Superior temporal gyrus (tissue), 1 donor: ENCODE results near the gene BORCS8.
A peak's percentile ranks its signal among the peaks of the same experiment; 100 is the strongest.

ENCODE experiments used
- DNase-seq: peaks from one replicate; pipeline ENCODE4 v3.0.0-alpha.2; 2016; ENCODE audit errors: extremely low spot score

BORCS8 gene

DNA sequence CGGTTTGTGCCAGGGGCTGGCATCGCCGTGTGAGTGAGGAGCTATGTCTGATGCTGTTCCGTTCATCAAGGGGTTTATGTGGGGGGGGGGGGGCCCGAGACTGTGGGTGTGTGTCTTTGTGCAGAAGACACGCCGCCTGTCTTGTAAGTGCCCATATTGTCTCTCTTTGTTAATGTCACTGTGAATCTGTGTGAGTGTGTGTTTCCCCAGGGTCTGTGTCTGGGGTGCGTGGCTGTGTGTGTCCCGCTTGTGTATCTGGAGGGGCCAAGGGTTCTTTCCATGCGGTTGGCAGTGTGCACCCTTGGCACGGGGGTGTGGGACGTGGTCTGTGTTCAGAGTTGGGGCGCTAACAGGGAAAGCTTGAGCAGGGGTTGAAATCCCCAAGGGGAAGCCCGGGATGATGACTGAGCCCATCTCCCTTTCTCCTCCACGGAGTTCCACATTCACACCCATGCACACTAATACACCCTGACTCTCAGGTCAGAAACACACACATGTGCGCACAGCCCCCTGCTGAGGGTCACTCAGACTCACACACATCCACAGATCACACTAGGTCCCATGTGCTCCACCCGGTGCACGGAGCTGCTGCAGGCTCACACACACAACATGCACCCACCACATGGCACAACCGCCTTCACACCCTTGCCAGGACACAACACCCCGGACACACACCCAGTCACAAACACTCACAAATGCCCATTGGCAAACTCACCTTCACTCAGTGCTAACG lies 21.6 kb upstream of the BORCS8 start:
- DNase-seq: no peak

DNA sequence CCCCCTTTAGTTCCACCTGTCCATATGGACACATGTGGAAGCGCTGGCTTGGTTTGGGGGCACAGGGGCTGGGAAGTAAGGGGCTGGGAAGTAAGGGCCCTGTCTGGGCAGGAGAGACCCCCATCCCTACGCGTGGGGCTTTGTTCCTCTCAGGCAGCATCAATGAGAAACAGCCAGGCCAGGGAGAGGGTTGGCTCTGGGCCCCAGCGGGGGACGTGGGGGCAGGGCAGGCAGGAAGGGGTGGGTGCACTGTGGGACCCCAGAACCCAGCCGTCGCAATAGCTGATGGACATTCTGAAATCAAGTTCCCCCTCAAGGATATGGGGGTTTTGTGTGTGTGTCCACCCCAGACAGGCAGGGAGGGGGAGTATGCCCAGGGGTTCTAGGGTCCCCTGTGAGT lies 21.0 kb upstream of the BORCS8 start:
- DNase-seq: no peak

DNA sequence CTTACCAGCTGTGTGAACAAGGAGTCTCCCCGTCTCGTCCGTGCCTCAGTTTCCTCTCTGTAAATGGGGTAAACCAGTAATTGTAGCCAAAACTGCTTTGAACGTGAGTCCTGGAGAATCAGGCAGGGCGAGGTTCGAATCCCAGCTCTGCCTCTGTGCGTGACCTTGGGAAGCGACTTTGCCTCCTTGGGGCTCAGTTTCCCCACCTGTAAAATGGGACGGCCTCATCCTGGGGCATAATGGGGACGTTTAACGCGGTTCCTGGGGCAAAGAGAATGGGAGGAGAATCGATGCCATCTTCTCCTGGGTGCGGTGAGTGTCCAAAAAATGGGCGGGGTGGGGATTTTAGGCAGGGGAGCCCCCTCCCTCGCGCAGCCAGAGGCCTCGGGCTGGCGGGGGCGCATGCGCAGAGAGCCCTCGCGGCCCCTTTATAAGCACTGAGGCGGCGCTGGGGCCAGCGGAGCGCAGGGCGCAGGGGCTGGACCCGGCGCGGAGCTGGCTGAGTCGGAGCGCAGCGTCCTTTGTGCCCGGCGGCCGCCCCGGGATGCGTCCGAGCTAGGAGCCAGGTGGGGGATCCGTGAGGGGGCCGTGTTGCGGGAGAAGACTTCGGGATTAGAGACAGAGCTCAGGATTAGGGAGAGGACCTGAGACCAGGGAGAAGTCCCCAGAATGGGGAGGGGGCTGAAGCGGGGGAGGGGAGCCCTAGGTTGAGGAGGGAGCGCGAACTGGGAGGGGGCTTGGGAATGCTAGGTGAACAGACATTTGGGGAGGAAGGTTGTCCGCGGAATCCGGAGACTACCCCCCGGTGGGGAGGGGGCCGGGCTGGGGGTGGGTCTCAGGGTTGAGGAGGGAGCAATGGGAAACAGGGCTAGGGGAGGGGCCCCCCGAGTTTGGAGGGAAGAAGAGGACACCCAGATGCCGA lies 19.8 kb upstream of the BORCS8 start, which contains the start of gene NCAN:
NCAN (plus strand) TSS at position 460 of the 922 bp plus-strand sequence. CDS start 4,996 bp downstream, outside the sequence.
- DNase-seq: peak; percentile 38

DNA sequence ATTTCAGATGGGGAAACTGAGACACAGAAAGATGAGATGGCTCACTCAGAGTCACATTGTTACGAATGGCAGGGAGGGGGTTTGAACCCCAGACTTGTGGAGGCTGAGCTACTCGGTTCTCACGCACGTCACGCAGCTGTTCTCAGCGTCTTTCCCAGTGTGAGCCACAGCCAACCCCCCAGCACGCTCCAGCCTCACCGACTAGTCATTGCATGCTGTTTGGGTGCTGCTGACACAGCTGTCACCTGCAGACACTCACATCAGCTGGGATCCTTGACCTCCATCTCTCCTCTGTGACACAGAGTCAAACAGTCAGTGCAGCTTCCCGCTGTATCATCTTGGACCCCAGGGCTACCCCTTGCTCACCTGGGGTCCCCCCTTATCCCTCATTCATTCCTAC lies 17.4 kb upstream of the BORCS8 start:
- no peak for DNase-seq

DNA sequence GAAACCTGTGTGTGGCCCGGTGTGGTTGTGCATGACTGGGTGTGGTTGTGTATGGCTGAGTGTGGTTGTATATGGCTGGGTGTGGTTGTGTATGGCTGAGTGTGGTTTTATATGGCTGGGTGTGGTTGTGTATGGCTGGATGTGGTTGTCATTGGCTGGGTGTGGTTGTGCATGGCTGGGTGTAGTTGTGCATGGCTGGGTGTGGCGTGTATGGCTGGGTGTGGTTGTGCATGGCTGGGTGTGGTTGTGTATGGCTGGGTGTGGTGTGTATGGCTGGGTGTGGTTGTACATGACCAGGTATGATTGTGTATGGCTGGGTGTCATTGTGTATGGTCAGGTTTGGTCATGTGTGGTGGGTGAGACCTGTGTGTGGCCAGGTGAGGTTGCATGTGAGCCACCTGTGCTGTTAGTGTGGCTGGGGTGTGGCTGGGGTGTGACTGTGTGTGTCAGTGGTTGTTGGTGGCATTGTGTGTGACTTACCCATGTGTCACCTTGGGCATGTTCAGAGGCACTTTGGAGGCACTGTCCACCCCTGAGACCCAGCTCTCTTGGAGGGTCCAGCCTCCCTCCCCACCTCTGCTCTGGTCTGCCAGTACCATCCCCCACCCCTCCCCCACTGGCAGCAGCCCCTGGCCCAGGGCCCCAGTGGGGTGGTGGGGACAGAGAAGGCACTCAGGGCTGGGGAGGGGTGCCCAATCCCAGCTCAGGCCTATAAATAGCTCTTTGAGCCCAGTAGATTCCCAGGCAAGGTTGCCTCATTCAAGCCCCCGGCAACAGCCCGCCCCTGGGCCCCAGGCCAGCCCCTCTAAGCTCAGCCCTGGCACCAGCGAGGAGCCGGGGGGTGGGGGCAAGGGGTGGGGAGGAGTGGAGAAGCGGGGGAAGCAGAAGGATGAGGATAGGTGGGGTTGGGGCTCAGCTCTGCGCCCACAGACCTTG lies 16.0 kb upstream of the BORCS8 start:
- no peak for DNase-seq

DNA sequence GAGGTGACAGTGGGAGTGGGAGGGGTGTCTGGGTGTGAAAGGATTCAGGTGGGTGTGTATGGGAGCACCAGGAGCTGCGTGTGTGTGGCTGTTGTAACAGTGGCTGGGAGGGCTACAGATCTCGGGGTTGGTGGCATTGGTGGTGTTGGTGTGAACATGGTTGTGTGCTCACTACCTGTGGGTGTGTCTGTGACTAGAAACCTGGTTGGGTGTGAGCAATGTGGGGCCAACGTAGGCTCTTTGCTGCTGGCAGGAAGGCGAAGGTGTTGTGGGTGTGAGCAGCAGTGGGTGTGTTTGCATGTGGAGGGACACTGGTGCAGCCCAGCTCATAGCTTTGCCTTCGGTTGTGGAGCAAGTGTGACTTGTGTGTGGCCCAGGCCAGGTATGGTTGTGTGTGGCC lies 15.0 kb upstream of the BORCS8 start:
- DNase-seq: no peak

DNA sequence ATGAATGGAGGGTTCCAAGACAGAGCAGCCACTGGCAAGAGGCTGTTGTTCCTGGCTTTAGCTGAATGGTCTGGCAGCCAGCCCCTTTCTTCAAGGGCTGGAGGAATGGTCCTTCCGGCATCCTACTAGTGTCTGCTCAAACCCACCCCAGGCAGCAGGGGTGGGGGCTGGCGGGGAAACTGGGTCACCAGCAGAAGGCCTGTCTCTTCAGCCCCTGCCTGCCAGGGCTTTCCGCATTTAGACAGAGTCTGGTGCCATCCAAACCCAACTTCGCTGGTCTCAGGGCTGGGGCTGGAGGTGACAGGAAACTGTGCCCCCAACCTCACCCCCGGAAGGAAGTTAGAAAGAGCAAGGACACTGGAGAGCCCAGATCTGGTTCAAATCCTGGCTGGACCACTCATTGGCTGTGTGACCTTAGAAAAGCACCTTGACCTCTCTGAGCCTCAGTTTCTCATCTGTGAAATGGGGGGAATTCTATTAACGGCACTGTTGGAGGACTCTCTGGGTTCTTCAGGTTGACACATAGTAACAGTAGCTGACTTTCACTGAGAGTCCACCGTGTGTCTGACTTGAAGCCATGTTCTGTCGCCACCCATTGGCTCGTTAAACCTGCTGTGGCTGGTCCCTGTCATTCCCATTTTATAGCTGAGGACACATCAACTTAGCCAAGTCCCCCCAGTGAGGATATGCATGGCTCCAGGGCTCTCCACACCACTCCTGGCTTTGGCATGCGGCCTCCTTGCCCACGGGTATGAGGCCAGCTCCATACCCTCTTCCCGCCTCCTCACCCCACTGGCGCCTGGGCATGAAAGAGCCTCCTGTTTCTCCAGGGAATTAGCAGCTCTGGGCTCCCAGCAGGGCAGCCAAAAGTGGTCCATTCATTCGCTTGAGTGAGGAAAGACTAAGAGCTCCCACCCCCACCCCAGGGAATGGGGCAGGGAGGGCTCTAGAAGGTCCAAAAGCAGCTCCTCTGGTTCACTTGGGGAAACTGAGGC lies 13.8 kb upstream of the BORCS8 start:
- DNase-seq: peak; percentile 25

DNA sequence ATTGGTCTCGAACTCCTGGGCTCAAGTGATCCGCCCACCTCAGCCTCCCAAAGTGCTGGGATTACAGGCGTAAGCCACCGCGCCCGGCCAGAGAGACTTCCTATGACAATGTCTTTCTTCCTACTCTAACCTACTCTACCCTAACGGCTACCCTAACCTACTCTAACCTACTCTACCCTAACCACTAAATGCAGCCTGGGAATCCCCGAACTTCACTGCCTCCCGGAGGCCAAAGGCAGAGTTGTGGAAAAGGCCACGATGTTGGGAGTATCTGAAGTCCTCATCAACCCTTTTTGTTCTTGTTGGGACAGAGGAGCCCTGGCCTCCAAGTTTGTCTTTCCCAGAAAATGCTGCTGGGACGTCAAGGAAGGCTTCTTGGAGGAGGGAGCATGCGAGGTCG lies 12.2 kb upstream of the BORCS8 start:
- no peak for DNase-seq

DNA sequence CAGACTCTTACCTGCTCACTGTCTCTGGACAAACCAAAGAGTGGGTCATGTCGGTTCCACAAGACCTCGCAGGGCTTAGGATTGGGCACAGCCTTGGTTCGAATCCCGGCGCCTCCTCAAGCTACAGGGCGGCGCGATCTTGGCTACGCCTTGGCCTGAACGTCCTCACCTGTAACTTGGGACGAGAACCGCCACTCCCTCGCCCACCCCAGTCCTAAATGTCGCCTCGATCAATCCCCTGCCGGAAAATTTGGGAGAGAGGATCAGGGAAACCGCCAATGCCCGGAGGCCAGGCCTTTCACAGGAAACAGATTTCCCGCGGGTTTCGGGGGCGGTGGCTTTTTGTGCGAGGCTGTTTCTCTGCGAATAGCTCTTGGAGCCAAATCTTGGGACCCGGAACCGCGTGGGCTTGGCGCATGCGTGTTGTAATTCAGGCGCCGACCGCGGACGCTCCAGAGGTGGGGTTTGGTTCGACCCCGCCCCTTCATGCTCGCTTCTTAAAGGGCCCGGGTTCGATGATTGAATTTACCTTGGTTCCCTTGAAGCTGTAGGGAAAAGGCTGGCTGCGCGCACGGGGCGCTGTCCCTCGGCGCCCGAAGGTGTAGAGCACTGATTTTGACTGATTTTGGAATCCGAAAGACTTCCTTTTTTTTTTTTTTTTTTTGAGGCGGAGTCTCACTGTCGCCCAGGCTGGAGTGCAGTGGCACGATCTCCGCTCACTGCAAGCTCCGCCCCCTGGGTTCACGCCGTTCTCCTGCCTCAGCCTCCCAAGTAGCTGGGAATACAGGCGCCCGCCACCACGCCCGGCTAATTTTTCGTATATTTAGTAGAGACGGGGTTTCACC lies 11.3 kb upstream of the BORCS8 start, which contains the start of gene NR2C2AP:
NR2C2AP (minus strand) TSS at position 403 of the 845 bp plus-strand sequence; CDS start at position 49, 354 bp downstream.
- DNase-seq: peak; percentile 94

DNA sequence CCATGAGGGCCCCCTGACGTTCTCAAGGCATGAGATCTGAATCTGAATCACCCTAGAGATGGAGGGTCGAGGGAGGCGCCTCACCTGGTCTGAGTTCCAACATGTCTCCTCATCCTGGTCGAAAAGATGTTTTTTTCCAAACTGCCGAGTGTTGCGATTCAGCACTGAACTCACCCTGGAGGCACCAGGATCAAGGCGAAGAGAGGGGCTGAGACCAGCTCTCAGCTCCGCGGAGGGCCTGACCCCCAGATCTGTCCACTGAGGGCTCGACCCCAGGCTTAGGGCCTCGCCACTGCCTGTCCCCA lies 10.7 kb upstream of the BORCS8 start:
- no peak for DNase-seq

DNA sequence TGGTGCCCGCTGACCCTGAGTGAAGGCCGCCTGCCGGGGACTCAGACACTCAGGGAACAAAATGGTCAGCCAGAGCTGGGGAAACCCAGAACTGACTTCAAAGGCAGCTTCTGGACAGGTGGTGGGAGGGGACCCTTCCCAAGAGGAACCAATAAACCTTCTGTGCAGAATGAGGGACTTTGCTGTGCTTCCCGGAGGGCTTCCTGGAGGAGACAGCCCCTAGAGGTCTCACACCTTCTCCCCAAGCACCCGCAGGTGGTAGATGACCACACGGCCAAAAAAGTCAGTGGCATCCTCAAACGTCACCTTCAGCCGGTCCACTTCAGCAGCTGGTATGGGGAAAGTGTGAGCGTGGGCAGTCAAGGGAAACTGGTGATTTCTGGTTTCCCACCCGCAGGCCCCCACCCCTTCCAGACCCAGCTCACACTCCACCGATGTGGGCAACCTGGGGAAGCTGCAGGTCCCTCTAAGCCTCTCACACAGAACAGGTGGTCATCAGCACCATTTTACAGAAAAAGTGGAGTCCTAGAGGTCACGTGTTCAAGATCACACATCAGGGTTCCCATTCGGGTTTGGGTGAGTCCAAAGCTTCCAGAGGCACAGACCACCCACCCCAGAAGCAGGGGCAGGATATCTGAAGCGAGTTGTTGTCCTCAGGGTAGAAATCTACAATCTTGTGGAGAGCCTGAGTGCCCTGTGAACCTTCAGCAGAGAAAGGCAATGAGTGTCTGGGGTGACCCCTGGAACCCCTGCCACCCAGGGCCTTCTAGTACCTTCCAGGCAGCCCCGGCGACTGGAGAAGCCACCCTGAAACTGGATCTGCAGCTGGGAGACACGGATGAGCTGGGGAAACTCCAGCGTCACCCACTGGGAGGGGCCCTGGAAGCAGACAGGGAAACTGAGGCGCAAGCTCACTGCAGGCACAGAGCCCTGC lies 10.0 kb upstream of the BORCS8 start:
- DNase-seq: no peak

DNA sequence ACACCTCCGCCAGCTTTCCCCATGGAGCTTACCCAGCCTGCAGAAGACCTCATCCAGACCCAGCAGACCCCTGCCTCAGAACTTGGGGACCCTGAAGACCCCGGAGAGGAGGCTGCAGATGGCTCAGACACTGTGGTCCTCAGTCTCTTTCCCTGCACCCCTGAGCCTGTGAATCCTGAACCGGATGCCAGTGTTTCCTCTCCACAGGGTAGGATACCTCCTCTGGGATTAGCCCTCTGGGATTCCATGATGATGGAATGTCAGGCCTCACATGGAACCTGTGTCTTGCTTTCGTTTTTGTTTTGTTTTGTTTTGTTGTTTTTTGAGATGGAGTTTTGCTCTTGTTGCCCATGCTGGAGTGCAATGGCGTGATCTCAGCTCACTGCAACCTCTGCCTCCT lies 2.0 kb upstream of the BORCS8 start:
- no peak for DNase-seq

DNA sequence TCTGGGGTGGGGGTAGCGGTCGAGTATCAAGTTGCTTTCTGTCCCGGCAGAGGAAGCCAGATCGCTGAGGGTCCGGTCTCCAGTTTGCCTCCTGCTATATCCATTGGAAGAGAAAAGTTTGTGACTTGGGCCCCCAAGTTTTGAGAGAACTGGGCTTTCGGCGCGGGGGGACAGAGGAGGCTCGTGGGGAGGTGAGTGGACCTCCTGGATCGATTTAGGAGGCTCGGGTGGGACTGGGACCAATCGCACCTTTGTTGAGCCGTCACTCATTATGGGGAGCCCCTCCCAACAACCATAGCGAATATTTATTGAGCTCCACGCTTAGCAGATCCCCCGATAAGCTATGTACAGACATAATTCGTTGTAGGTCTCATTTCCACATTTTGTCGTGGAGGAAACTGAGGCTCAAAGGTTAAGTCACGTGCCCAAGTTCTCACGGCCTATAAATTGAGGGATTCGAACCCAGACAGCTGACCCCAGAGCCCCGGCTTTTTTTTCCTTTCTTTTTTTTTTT lies 1.0 kb upstream of the BORCS8 start:
- no peak for DNase-seq

DNA sequence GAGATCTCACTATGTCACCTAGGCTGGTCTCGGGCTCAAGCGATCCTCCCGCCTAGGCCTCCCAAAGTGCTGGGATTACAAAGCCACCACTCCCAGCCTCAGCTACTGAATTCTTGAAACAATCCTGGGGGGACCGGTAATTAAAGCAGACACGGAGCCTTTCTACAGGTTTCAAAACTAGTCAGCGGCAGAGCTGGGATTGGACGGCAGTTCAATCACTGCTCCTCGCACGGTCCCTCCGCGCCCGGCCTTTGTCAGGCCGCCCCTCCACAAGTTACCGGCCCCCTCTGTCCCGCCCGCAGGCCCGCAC lies 229 bp downstream of the BORCS8 start:
- no peak for DNase-seq

DNA sequence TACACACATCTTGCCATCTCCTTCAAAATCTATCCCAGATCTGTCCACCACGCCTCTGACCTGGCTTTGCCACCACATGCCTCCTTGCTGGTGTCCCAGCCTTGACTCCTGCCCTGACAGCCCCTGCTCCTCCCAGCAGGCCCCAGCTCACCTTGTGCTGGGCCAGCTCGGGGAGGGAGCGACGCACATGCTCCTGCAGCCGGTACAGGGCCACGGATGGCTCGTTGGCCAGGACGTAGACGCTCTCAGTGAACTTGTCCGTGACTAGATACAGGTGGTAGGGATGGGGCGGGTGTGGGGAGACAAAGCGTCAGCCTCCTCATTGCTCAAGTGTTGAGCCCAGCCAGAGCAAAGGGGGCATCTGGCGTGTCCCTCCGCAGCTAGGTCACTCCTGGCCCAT lies 5.2 kb downstream of the BORCS8 start:
- DNase-seq: no peak

DNA sequence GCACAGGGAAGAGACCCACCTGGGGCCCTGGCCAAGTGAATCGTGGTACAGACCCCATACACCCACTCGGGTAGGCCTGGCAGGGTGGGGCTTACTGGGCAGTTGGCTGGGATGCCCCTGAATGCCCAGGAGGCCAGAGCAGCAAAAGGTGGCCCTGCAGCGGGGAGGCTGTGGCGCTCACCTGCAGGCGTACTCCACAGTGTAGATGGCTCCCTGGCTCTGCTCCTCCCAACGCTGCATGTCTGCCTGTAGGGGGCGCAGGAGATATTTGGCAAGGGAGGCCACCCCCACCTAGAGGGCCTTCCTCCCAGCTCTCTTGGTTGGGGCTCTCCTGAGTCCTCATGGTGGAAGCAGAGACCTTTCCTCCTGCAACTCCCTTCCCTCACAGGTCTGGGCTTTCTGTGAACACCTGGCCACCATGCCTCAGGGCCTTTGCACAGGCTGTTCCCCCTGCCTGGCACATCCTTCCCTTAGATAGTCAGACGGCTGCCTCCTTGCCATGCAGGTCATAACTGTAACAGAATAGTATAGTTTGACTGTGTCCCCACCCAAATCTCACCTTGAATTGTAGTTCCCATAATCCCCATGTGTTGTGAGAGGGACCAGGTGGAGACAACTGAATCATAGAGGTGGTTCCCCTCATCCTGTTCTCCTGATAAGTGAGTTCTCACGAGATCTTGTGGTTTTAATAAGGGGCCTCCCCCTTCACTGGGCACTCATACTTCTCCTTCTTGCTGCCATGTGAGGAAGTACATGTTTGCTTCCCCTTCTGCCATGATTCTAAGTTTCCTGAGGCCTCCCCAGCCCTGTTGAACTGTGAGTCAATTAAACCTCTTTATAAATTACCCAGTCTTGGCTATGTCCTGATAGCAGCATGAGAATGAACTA lies 5.9 kb downstream of the BORCS8 start:
- DNase-seq: no peak

DNA sequence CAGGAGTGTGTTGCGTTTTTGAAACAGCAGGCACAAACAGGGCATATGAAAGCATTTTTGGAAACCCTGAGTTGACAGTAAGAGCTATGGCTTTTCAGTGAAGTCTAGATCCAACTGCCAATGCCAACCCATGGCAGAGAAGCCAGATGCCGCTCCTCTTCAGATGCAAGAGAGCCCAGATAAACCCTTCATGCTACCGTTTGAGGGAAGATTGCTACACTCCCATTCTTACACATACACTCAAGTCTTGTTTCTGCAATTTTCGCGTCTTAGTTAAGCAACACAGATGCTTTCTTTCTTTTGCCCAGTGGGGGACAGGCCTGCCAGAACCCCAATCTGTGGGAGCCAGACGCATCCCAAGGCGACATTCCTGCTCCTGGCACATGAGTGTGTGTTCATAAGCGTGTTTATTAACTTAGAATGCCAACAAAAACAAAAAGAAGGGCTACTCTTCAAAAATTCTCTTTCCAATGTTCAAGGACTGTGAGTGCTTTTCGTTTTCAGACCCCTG lies 10.4 kb downstream of the BORCS8 start:
- DNase-seq: no peak
